TTC549 (cell line): Measurements from ENCODE around the gene PPDPF.
"Not testable (repeated sequence)": the region's sequence is repeated elsewhere in the genome, so short reads cannot be mapped to it uniquely, and the experiment has no call there.

Experiments used
- FAIRE-seq: peaks from 2 replicates; lab custom pipeline; 2012; peaks lifted over from hg19 to GRCh38; lab: Jason Lieb, UNC

The PPDPF gene

GRCh38 chr20:63565021-63565698 is 44.6 kb downstream of the PPDPF start:
- no peak for FAIRE-seq

DNA sequence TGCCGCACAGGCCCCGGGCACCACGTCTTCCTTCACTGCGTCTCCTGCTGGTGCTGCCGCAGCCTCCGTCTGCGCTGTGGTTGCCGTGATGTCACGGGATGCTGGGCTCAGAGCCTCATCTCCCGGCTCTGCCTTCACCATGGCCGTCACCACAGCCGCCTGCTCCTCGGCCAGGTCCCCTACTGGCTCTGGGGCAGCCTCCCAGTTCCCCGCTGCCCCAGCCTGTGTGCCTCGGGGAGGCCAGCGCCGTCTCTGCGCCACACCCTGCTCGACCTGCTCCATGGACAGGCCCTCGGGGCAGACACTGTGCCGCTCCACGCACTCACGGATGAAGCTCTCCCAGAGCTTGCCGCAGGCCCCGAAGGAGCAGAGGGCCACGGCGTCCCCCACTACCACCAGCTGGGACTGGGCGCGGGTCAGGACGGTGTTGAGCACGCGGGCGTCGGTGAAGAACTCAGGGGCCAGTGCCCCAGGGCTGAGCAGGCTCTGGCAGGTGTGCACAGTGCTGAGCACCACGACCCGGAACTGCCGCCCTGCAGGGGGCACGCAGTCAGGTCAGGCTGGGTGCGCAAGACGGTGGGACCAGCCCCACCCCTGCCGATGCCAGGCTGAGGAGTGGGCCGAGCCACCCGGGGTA is 45.3 kb downstream of the PPDPF start:
- no peak for FAIRE-seq

DNA sequence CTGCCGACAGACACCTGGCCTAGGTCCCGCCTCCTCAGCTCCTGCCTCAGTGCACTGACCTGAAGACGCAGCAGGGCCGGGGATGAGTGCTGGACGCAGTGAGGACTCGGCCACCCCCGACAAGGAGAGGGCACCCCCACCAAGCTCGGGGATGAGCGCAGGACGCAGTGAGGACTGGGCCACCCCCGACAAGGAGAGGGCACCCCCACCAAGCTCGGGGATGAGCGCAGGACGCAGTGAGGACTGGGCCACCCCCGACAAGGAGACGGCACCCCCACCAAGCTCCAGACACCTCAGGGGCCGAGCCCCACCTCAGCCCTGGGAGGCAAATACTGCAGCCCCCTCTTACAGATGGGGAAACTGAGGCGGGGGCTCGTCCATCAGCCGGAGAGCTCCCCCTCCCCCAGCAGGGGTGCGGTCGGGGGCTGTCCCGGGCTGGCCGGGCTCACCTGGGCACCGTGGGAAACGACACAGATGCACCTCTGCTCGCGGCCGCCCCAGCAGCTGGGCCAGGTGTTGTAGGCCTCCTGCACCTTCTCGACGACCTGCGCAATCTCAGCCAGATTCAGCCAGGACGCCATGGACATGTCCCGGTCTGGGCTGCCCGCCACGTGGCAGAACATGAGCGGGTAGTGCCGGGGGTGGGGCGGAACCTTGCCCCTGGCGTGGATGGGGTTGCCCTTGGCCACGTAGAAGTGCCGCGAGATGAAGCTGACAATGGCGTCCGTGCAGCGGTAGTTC is 46.0 kb downstream of the PPDPF start:
- no peak for FAIRE-seq

DNA sequence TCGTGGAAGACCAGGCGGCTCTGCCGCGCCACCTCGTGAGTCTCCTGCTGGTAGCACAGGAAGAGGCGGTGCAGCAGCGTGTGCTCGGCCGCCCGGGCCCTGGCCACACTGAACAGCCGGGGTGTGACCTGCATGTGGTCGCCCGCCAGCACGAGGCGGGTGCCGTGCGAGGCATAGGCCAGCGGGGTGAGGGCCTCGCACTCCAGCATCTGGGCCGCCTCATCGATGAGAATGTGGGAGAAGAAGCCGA is 46.5 kb downstream of the PPDPF start:
- FAIRE-seq, result no peak

DNA sequence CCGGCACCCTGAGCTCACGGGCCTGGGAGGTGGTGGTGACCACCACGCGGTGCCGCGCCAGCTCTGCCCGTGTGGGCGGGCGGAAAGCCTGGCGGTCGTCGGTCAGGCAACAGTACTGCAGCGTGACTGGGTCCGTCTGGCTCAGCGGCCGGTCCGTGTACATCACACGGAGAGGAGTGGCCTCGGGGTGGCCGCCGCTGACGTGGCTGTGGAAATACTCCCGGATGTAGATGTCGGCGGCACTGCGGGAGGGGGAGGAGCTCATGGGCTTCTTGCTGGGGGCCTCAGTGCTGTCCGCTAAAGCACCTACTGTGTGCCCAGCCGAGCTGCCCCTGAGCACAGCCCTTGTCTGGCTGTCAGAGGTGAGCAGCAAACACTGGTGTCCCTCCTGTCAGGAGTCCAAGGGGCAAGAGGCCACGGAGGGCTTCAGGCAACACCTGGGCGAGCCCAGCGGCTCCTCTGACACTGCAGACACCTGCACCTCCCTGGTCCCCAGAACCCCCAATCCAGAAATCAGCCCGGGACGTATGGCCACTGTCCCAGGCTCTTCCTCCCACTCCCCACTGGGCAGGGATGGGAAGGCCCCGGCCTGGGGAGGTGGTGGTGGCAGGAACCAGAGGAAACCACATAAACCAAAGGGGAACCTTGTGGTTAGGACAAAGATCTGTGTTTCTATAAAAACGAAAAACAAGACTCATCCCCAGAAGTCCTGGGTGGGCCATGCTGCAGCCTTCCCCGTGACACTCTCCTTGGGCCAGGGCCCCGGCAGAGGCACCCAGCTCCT is 47.0 kb downstream of the PPDPF start:
- no peak for FAIRE-seq

GRCh38 chr20:63568170-63568981 is 47.8 kb downstream of the PPDPF start:
- no peak for FAIRE-seq

GRCh38 chr20:63568986-63569949 is 48.7 kb downstream of the PPDPF start:
- no peak for FAIRE-seq

- FAIRE-seq, result no peak
Observed at GRCh38 chr20:63570281-63571086, 49.9 kb downstream of the PPDPF start.

- not testable (repeated sequence) for FAIRE-seq
Observed at GRCh38 chr20:63571087-63571478, 50.5 kb downstream of the PPDPF start.
